Stimulated activated CD8-positive, alpha-beta memory T cell treated with anti-CD3 and anti-CD28 coated beads, Interleukin-2, amount 100 ng/mL, for 1 hour (primary cell): ENCODE data around the gene FOXO3.

Source experiments
- DNase-seq, 2 donors: peaks; one replicate each; pipeline ENCODE4 v3.0.0-alpha.2; 2020; ENCODE audit warnings: low read depth in 2 of 2

FOXO3 gene

GRCh38 chr6:108594640-108595039 is 33.9 kb downstream of the FOXO3 start:
- DNase-seq = no peak

- DNase-seq = no peak
Observed at GRCh38 chr6:108596956-108597355, 36.2 kb downstream of the FOXO3 start.

GRCh38 chr6:108597572-108598304 is 37.0 kb downstream of the FOXO3 start:
- no peak for DNase-seq

- no peak for DNase-seq
Observed at GRCh38 chr6:108598305-108598863, 37.7 kb downstream of the FOXO3 start.

GRCh38 chr6:108604156-108604555 is 43.4 kb downstream of the FOXO3 start:
- no peak for DNase-seq

- DNase-seq = no peak
Observed at GRCh38 chr6:108606250-108606690, 45.6 kb downstream of the FOXO3 start.

GRCh38 chr6:108608453-108609275 is 47.9 kb downstream of the FOXO3 start:
- no peak for DNase-seq

GRCh38 chr6:108609276-108609769 is 48.6 kb downstream of the FOXO3 start:
- no peak for DNase-seq

- no peak for DNase-seq
Observed at GRCh38 chr6:108610270-108610839, 49.6 kb downstream of the FOXO3 start.

GRCh38 chr6:108610957-108611586 is 50.4 kb downstream of the FOXO3 start:
- no peak for DNase-seq

GRCh38 chr6:108612852-108613251 is 52.1 kb downstream of the FOXO3 start:
- no peak for DNase-seq

- DNase-seq = no peak
Observed at GRCh38 chr6:108616544-108616943, 55.8 kb downstream of the FOXO3 start.

GRCh38 chr6:108616973-108617372 is 56.3 kb downstream of the FOXO3 start:
- no peak for DNase-seq

GRCh38 chr6:108618623-108619152 is 58.0 kb downstream of the FOXO3 start:
- no peak for DNase-seq

- DNase-seq = no peak
Observed at GRCh38 chr6:108619431-108620197, 58.9 kb downstream of the FOXO3 start.

GRCh38 chr6:108621117-108621516 is 60.4 kb downstream of the FOXO3 start:
- DNase-seq = no peak

- no peak for DNase-seq
Observed at GRCh38 chr6:108622641-108623298, 62.1 kb downstream of the FOXO3 start.

GRCh38 chr6:108623995-108624394 is 63.3 kb downstream of the FOXO3 start:
- DNase-seq = no peak

GRCh38 chr6:108625581-108625980 is 64.9 kb downstream of the FOXO3 start:
- no peak for DNase-seq

- DNase-seq = no peak
Observed at GRCh38 chr6:108626777-108627176, 66.1 kb downstream of the FOXO3 start.
